HG02981 (cell line): ENCODE measurements around the gene CFAP92.

Experiments used
- ATAC-seq: cut with Tn5 transposase; IDR thresholded peaks from one replicate; pipeline ENCODE4 v1.9.1; 2021; ENCODE audit warnings: mild to moderate bottlenecking, moderate library complexity; ENCODE audit not compliant: unreplicated experiment

Gene CFAP92

GRCh38 chr3:128992926-128993460, 883 bp downstream of the CFAP92 start:
- no peak for ATAC-seq

GRCh38 chr3:128991355-128991895, 2.5 kb downstream of the CFAP92 start:
- no peak for ATAC-seq

DNA sequence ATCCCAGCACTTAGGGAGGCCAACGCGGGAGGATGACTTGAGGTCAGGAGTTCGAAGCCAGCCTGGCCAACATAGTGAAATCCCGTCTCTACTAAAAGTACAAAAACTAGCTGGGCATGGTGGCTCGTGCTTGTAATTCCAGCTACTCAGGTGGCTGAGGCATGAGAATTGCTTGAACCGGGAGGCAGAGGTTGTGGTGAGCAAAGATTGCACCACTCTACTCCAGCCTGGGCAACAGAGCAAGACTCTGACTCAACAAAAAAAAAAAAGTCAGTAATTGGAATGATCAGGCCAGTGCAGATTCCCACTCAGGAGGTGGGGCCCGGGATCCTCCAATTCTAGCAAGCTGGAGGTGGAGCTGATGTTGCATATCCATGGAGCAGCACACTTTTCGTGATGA, 5.6 kb downstream of the CFAP92 start:
- ATAC-seq: no peak

GRCh38 chr3:128987302-128988100, 6.4 kb downstream of the CFAP92 start:
- no peak for ATAC-seq

DNA sequence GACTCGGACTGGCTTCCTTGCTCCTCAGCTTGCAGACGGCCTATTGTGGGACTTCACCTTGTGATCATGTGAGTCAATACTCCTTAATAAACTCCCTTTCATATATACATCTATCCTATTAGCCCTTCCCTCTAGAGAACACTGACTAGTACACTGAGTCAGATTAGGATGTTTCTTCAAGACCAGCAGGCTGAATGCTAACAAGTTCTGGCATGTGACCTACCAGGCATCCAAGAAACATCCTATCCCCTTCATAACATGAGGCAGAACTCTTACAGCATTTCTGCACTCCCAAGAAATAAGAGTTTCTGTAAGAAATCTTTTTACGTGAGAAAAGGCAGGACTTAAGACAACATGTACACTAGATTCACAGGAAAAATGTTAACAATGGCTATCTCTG, 9.3 kb downstream of the CFAP92 start:
- ATAC-seq: no peak

DNA sequence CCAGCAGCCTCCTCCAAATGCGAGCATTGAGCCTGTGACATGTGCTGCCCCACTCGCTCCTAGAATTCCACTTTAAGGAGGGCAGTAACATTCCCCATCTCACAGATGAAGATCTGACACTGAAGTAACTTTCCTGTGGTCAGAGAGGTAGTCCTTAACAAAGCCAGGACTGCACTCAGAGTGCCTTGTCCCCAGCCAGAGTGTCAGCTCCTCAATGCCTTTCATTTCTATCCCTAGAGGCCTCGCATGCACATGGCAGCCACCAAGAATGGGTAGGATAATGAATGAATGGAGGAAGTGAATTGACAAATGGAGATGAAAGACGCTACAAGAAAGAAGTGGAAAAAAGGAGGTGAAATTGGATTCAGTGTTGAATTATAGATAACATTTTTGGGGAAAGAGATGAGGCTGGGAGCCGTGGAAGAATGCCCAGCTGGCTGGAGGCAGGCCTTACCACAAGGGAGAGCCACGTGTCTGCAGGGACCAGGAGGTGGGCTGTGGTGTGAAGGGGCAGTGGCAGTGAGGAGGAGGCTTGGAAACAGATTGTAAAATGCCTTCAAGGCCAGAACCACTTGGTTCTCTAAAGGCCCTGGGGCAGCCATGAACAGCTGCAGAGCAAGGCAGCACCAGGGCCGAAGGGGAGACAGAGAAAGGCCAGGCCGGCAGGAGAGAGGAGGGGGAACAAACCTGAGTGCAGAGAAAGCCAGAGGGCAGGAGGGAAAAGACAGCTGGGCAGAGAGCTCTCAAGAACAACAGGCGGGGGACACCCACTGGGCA, 10.4 kb downstream of the CFAP92 start:
- no peak for ATAC-seq

GRCh38 chr3:128975276-128975675, 18.6 kb downstream of the CFAP92 start:
- no peak for ATAC-seq

DNA sequence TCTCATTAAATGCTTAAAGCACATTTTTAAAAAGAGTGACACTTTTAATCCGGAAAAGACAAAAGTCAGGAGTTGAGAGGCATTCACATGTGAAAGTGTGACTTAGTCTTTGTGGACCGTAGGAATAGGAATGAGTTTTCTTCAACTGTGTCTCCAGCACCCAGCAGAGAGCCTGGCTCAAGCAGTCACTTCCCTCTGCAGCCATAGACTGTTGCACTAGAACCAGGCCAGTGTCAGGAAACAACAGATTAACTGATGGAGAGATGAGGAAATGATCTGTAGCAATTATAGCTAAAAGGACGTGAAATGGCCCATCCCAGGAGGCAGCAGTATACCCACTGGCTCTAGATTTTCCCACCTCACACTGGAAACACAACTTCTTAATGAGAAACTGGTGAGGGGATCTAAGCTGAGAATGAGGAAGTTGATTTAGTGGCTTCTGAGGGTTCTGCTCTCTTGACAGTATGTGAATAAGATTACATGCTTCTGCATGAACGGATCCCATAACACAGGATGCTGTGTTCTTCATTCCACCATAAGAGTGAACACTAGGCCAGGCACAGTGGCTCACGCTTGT, 19.8 kb downstream of the CFAP92 start:
- no peak for ATAC-seq

GRCh38 chr3:128971421-128972100, 22.3 kb downstream of the CFAP92 start:
- no peak for ATAC-seq

GRCh38 chr3:128970740-128971047, 23.2 kb downstream of the CFAP92 start:
- no peak for ATAC-seq

DNA sequence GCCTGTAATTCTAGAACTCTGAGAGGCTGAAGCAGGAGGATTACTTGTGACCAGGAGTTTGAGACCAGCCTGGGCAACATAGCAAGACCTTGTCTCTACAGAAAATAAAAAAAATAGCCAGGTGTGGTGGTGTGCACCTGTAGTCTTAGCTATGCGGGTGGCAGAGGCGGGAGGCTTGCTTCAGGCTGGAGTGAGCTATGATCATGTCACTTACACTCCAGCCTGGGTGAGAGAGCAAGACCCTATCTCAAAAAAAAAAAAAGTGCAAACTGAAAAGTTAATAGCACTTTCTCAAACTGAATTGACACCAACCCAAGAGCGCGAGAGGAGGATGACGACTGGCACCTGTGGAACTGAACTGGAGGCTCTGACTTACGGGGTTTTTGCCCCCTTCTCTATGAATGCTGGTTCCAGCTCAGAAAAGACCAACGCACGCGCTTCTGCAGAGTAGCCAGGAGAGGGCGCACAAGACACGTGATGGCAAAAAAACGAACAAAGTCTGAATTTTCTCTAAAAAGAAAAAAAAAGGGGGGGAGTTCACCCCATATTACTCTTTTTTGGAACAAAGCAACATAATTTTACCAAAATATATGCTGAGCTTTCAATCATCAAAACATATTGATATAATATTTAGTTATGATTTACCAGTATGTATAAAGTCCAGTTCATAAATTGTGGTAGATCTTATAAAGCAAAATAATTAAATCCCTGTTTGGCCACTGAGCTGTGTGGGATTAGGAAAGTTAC, 23.7 kb downstream of the CFAP92 start:
- ATAC-seq: no peak

- ATAC-seq: no peak
Measured at GRCh38 chr3:128967748-128968355, 26.0 kb downstream of the CFAP92 start.

DNA sequence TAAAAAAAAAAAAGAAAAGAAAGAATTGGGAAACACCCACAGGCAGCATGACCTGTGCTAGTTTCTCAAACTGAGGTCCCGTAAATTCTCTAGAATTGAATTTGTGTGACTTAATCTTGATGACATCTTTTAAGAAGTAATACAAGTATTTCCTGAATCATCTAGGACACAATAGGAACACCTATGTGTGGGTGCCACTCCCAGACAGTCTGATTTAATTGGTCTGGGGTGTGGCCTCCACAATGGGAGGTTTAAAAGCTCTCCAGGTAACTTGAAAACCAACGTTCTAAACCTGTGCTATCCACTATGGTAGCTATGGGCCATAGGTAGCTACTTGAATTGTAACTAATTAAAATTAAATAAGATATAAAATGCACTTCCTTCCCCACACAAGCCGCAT, 28.1 kb downstream of the CFAP92 start:
- ATAC-seq: no peak

GRCh38 chr3:128965280-128965679, 28.6 kb downstream of the CFAP92 start:
- no peak for ATAC-seq

DNA sequence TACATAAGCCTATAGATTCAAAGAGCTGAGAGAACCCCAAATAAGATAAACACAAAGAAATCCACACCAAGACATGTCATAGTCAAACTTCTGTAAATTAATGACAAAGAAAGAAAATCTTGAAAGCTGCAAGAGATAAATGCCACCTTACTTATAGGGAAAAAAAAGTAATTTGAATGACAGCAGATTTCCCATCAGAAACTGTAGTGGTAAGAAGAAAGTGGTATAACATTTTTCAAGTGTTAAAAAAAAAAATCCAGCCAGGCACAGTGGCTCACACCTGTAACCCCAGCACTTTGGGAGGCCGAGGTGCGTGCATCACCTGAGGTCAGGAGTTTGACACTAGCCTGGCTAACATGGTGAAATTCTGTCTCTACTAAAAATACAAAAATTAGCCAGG, 37.4 kb downstream of the CFAP92 start:
- no peak for ATAC-seq

GRCh38 chr3:128950223-128950938, 43.5 kb downstream of the CFAP92 start:
- no peak for ATAC-seq

DNA sequence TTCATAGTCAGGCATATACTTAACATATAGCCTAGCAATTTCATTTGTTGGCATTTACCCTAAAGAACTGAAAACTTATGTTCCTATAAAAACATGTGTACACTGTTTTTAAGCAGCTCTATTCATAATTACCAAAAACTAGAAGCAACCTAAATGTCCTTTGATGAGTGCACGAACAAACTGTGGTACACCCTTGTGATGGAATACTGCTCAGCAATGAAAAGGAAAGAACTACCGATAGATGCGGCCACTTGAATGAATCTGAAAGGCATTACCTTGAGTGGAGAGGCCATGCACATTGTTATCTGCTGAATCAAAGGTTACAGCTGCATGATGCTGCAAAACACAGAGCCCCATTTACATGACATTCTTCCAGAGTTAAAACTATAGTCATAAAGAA, 44.7 kb downstream of the CFAP92 start:
- no peak for ATAC-seq

DNA sequence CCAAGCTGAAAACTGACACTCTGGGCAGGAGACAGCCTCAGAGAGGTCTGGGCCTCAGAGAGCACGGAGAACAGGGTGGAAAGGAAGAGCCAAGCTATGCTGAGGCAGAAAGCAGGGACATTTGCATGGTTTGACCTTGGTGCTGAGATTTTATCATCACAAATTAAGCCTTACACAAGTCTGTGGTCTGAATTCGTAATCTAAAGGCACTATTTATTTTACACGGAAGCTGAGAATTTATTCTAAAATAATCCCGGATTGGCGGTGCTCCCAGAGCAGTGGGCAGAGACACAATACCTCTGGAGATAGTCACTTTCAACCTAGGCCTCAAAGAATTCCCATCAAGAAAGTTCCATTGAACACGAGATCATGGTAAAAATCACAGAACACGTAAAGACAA, 47.5 kb downstream of the CFAP92 start:
- ATAC-seq: no peak

- ATAC-seq: no peak
Measured at GRCh38 chr3:128945878-128946175, 48.0 kb downstream of the CFAP92 start.
